Measurements from ENCODE around the gene CBX3.

GRCh38 chr7:26179422-26179821, 22.1 kb upstream of the CBX3 start:
- TF ChIP-seq CREB1 (IDR thresholded peaks at IDR 0.05) (no peak), POLR2A (IDR thresholded peaks at IDR 0.05; ENCODE audit: control extremely low read depth in 1 of 2, low read depth in 2 of 2, low read length in 2 of 2) (no peak), SRF (IDR thresholded peaks at IDR 0.05; ENCODE audit: low read depth, low read length) (no peak), CTCF (IDR thresholded peaks at IDR 0.05; ENCODE audit: control extremely low read depth in 1 of 3, insufficient read depth in 1 of 3, low read depth in 1 of 3, low read length in 3 of 3) (no peak), MAX (IDR thresholded peaks at IDR 0.05) (no peak)

Measured in H1 (cell line).